GM19193 (cell line): ENCODE data around the gene SNX25.

Experiments
- POLR2A ChIP-seq: IDR thresholded peaks from 4 replicates; pipeline ENCODE4 v1.6.1; 2011; ENCODE audit not compliant: insufficient read depth, insufficient read length; ENCODE audit errors: extremely low read depth

SNX25 gene

GRCh38 chr4:185332575-185333464 is 123.4 kb downstream of the SNX25 start:
- TF ChIP-seq POLR2A: no peak

- TF ChIP-seq POLR2A: no peak
Measured at GRCh38 chr4:185334326-185334725, 124.9 kb downstream of the SNX25 start.

GRCh38 chr4:185335579-185335978 is 126.2 kb downstream of the SNX25 start:
- no peak for TF ChIP-seq POLR2A

- TF ChIP-seq POLR2A: no peak
Measured at GRCh38 chr4:185339941-185340340, 130.5 kb downstream of the SNX25 start.

- no peak for TF ChIP-seq POLR2A
Measured at GRCh38 chr4:185341377-185341776, 132.0 kb downstream of the SNX25 start.

GRCh38 chr4:185341841-185342240 is 132.4 kb downstream of the SNX25 start:
- TF ChIP-seq POLR2A: no peak

- TF ChIP-seq POLR2A: no peak
Measured at GRCh38 chr4:185343726-185344581, 134.6 kb downstream of the SNX25 start.

GRCh38 chr4:185344743-185345538 is 135.5 kb downstream of the SNX25 start:
- no peak for TF ChIP-seq POLR2A

GRCh38 chr4:185346975-185347601 is 137.7 kb downstream of the SNX25 start:
- no peak for TF ChIP-seq POLR2A

GRCh38 chr4:185351691-185352090 is 142.3 kb downstream of the SNX25 start:
- TF ChIP-seq POLR2A: no peak

GRCh38 chr4:185352202-185352601 is 142.8 kb downstream of the SNX25 start:
- no peak for TF ChIP-seq POLR2A

- peak; percentile 25 for TF ChIP-seq POLR2A
Measured at GRCh38 chr4:185352741-185353140, 143.3 kb downstream of the SNX25 start.

- no peak for TF ChIP-seq POLR2A
Measured at GRCh38 chr4:185357211-185357610, 147.8 kb downstream of the SNX25 start.

GRCh38 chr4:185357733-185358440 is 148.5 kb downstream of the SNX25 start:
- no peak for TF ChIP-seq POLR2A
